Body of pancreas (tissue), 4 donors: ENCODE results near the gene RNF157. TPM values are rescaled to one million over a fixed set of nuclear protein-coding genes. Genes with fewer than 3 reads are reported as not detected.

Experiments used
- ATAC-seq: fragments of 150-250 bp; one replicate; pipeline ENCODE4 v1.9.1; 2016
- DNase-seq, 4 donors: peaks; one replicate each; pipeline ENCODE4 v3.0.0-alpha.2; 2019
- H3K27ac ChIP-seq, 4 donors: fragments of 200-600 bp; sonication (generic); 1 replicate in 3 of 4; 2 replicates in 1 of 4; pipeline versions ENCODE4 v1.5.1 to v1.6.1; 2016 to 2019; ENCODE audit warnings: mild to moderate bottlenecking in 1 of 4, mixed read lengths in 1 of 4, moderate library complexity in 1 of 4
- H3K27me3 ChIP-seq, 2 donors: fragments of 200-600 bp; sonication (generic); one replicate each; pipeline ENCODE4 v1.6.0; 2016; ENCODE audit warnings: mild to moderate bottlenecking in 1 of 2
- H3K36me3 ChIP-seq, 2 donors: fragments of 200-600 bp; sonication (generic); replicated peaks in 1 of 2; 2 replicates each; pipeline ENCODE4 v1.5.1; 2016; ENCODE audit warnings: low read depth in 2 of 2; ENCODE audit not compliant: insufficient read depth in 1 of 2
- H3K4me1 ChIP-seq: fragments of 200-600 bp; sonication (generic); one replicate; pipeline ENCODE4 v1.6.0; 2016
- H3K4me3 ChIP-seq, 2 donors: fragments of 200-600 bp; sonication (generic); 1 replicate in 1 of 2; 2 replicates in 1 of 2; pipeline ENCODE4 v1.5.1; 2016 to 2019
- H3K9me3 ChIP-seq, 3 donors: fragments of 200-600 bp; sonication (generic); 1 replicate in 2 of 3; 2 replicates in 1 of 3; pipeline ENCODE4 v1.5.1; 2016
- CTCF ChIP-seq, 7 experiments: fragments of 450-650 bp in 4 of 7; fragments of 200-600 bp in 3 of 7; sonication (generic) in 3 of 7; IDR thresholded peaks; one replicate each; pipeline ENCODE4 v1.5.1; 2016 to 2019; ENCODE audit warnings: antibody characterized with exemption in 7 of 7
- POLR2A ChIP-seq, 3 donors: fragments of 450-650 bp; IDR thresholded peaks; one replicate each; pipeline ENCODE4 v1.6.1; 2016; ENCODE audit warnings: antibody characterized with exemption in 3 of 3, mild to moderate bottlenecking in 2 of 3
- WGBS, 2 donors: methylation state at CpG; one replicate each; pipeline ENCODE4 v1.1.5; 2017; 5-methylcytosine and 5-hydroxymethylcytosine counted together
- intact Hi-C: fragments of 100-400 bp; cut with DNase I; formaldehyde crosslinking; loops from one replicate; pipeline ENCODE4 v1.15.1; 2023
- total RNA-seq, 2 donors: library from RNA; depleted of rRNA; stranded (reverse); fragments of >200 nt; gene quantifications; one replicate each; pipeline ENCODE4 v1.1.0, GENCODE V29; 2016

The RNF157 gene
- total RNA-seq, 2 donors from 2014 or later = 4.7 to 29.3 TPM

- peaks cover 43% of the 10 kb centered on the region for H3K4me1 ChIP-seq
Measured at GRCh38 chr17:76142039-76142584, 98.2 kb downstream of the RNF157 start.

GRCh38 chr17:76141212-76142038 is 98.9 kb downstream of the RNF157 start, which contains the start of gene FOXJ1:
FOXJ1 (minus strand) TSS chr17:76141245; CDS start chr17:76140395, 850 bp downstream.
- WGBS, 2 donors = 9 to 41% methylated on average over 14 to 56 of the region's 59 CpGs
- intact Hi-C loops = no loop called here
- H3K36me3 ChIP-seq = no peaks in the 10 kb centered on the region
- peak; percentile 92 to 93 (median 93) for DNase-seq
- ATAC-seq = peak; percentile 90
- H3K4me1 ChIP-seq = peaks cover 44% of the 10 kb centered on the region
- H3K27me3 ChIP-seq = peaks cover 0 to 22% of the 10 kb centered on the region in 2 donors
- TF ChIP-seq POLR2A (IDR thresholded peaks at IDR 0.05) (no peak), CTCF (IDR thresholded peaks at IDR 0.05) (no peak)
- no peaks in the 10 kb centered on the region for H3K9me3 ChIP-seq
- no peak within 1 kb of the TSS for H3K4me3 ChIP-seq
- H3K27ac ChIP-seq = no peak within 1 kb of the TSS

More at GRCh38 chr17:76142039-76142584, 98.2 kb downstream of the RNF157 start:
- no peak for TF ChIP-seq POLR2A (IDR thresholded peaks at IDR 0.05)
- TF ChIP-seq CTCF (IDR thresholded peaks at IDR 0.05) = no peak
- Histone ChIP-seq H3K27ac (no peak overlapping the region), H3K36me3 (no peaks in the 10 kb centered on the region), H3K9me3 (no peaks in the 10 kb centered on the region), H3K4me3 (no peak overlapping the region), H3K27me3 (peaks cover 0 to 22% of the 10 kb centered on the region in 2 donors)
- DNase-seq (no peak), ATAC-seq (no peak)
- intact Hi-C loops = no loop called here
- WGBS, 2 donors = 75 to 98% methylated on average over 7 to 10 of the region's 10 CpGs

GRCh38 chr17:76140661-76141211 is 99.6 kb downstream of the RNF157 start:
- no peak for TF ChIP-seq POLR2A (IDR thresholded peaks at IDR 0.05)
- no peak for TF ChIP-seq CTCF (IDR thresholded peaks at IDR 0.05)
- no peaks in the 10 kb centered on the region for H3K9me3 ChIP-seq
- no peak overlapping the region for H3K4me3 ChIP-seq
- DNase-seq = no peak
- WGBS, 2 donors = 9 to 24% methylated on average over 17 to 24 of the region's 24 CpGs
- ATAC-seq = no peak
- H3K27me3 ChIP-seq = peaks cover 0 to 22% of the 10 kb centered on the region in 2 donors
- peaks cover 44% of the 10 kb centered on the region for H3K4me1 ChIP-seq
- intact Hi-C loops = no loop called here
- no peak overlapping the region for H3K27ac ChIP-seq
- no peaks in the 10 kb centered on the region for H3K36me3 ChIP-seq

- no peak for ATAC-seq
- H3K9me3 ChIP-seq = no peaks in the 10 kb centered on the region
- peaks cover 44% of the 10 kb centered on the region for H3K4me1 ChIP-seq
- no peaks in the 10 kb centered on the region for H3K36me3 ChIP-seq
- H3K27ac ChIP-seq = peak overlapping the region in 2 of 4 donors; percentile 70 to 77
- peaks cover 0 to 22% of the 10 kb centered on the region in 2 donors for H3K27me3 ChIP-seq
- no peak overlapping the region for H3K4me3 ChIP-seq
- peak in 1 of 3 donors; percentile 24 for TF ChIP-seq POLR2A (IDR thresholded peaks at IDR 0.05)
- TF ChIP-seq CTCF (IDR thresholded peaks at IDR 0.05) = no peak
- 27 to 47% methylated on average over 24 to 77 of the region's 78 CpGs for WGBS, 2 donors
- intact Hi-C loops = no loop called here
- DNase-seq = peak in 2 of 4 donors; percentile 39 to 44
Measured at GRCh38 chr17:76139801-76140660, 100.3 kb downstream of the RNF157 start.
